NAMALWA (cell line): Measurements from ENCODE around the gene SELENOS.

Source experiments
- DNase-seq: peaks from one replicate; pipeline ENCODE4 v3.0.0-alpha.2; 2015; ENCODE audit warnings: low spot score

The SELENOS gene

GRCh38 chr15:101277038-101277822 lies at the start of gene SELENOS:
Gene SELENOS, minus strand, starts transcription at chr15:101277485. Its CDS starts 68 bp downstream, at chr15:101277417.
- DNase-seq = peak; percentile 91

- DNase-seq = no peak
Observed at GRCh38 chr15:101326462-101327146, 49.3 kb upstream of the SELENOS start.

- no peak for DNase-seq
Observed at GRCh38 chr15:101326026-101326315, 48.7 kb upstream of the SELENOS start.

GRCh38 chr15:101325263-101326025 lies 48.2 kb upstream of the SELENOS start:
- no peak for DNase-seq

- DNase-seq = no peak
Observed at GRCh38 chr15:101324524-101325177, 47.4 kb upstream of the SELENOS start.

- DNase-seq = no peak
Observed at GRCh38 chr15:101323793-101324523, 46.7 kb upstream of the SELENOS start.

GRCh38 chr15:101322854-101323477 lies 45.7 kb upstream of the SELENOS start:
- DNase-seq = no peak

GRCh38 chr15:101322016-101322695 lies 44.9 kb upstream of the SELENOS start:
- no peak for DNase-seq

- no peak for DNase-seq
Observed at GRCh38 chr15:101320501-101321052, 43.3 kb upstream of the SELENOS start.

GRCh38 chr15:101318839-101319238 lies 41.6 kb upstream of the SELENOS start:
- no peak for DNase-seq

GRCh38 chr15:101318147-101318819 lies 41.0 kb upstream of the SELENOS start:
- no peak for DNase-seq

GRCh38 chr15:101317336-101317872 lies 40.1 kb upstream of the SELENOS start:
- DNase-seq = no peak

- no peak for DNase-seq
Observed at GRCh38 chr15:101316529-101316928, 39.2 kb upstream of the SELENOS start.

GRCh38 chr15:101315736-101316135 lies 38.5 kb upstream of the SELENOS start:
- no peak for DNase-seq

GRCh38 chr15:101314336-101315125 lies 37.2 kb upstream of the SELENOS start:
- no peak for DNase-seq

- DNase-seq = no peak
Observed at GRCh38 chr15:101313041-101313761, 35.9 kb upstream of the SELENOS start.

GRCh38 chr15:101310508-101310907 lies 33.2 kb upstream of the SELENOS start:
- DNase-seq = no peak

GRCh38 chr15:101310161-101310480 lies 32.8 kb upstream of the SELENOS start:
- no peak for DNase-seq
